Activated naive CD8-positive, alpha-beta T cell treated with anti-CD3 and anti-CD28 coated beads, Interleukin-2, amount 50 U/mL, for 24 hours (primary cell): Measurements from ENCODE around the gene TPCN2.

Source experiments
- ATAC-seq: fragments of 150-1000 bp; cut with Tn5 transposase; one replicate; pipeline ENCODE4 v1.10.0; 2021
- DNase-seq: peaks from one replicate; pipeline ENCODE4 v3.0.0; 2021
- H3K27ac Mint-ChIP-seq: one replicate; pipeline ENCODE4 v1.8.0; 2021; ENCODE audit warnings: mild to moderate bottlenecking, mixed read lengths
- H3K27me3 Mint-ChIP-seq: one replicate; pipeline ENCODE4 v1.8.0; 2021; ENCODE audit warnings: mixed read lengths
- H3K36me3 Mint-ChIP-seq: one replicate; pipeline ENCODE4 v1.8.0; 2021; ENCODE audit warnings: low read depth, mixed read lengths
- H3K4me1 Mint-ChIP-seq: one replicate; pipeline ENCODE4 v1.8.0; 2021; ENCODE audit warnings: mixed read lengths
- H3K4me3 Mint-ChIP-seq: one replicate; pipeline ENCODE4 v1.8.0; 2021; ENCODE audit warnings: mild to moderate bottlenecking, moderate library complexity, mixed read lengths
- H3K9me3 Mint-ChIP-seq: one replicate; pipeline ENCODE4 v1.8.0; 2021; ENCODE audit warnings: mixed read lengths

TPCN2 gene

DNA sequence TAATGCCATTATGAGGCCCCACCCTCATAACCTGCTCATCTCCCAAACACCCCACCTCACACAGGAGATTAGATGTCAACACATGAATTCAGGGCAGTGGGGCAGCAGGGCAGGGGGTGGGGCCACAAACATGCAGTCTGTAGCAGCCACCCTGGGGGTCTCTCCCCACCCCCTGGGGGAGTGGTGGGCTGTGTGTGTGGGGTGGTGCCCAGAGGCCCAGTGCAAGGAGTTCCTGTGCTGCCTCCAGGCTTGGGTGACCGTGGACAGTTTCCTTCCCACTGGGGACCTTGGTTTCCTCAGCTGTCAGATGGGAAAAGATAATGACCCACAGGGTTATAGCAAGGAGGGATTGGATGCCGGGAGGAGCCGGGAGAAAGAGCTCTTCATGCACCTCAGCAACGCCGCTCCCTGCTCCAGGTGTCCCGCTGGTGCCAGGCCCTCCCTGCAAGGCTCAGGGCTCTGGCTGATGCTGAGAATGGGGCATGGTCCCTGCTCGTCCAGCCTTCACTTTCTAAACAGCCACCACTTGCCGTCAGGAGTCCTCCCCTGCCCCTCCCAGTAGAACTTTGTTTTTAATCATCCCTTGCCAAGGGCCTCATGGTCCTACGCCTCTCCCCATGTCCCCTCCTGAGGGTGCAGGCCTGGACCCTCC, 33.7 kb upstream of the TPCN2 start:
- no peak overlapping the region for H3K4me3 Mint-ChIP-seq
- no peaks in the 10 kb centered on the region for H3K36me3 Mint-ChIP-seq
- no peak overlapping the region for H3K27ac Mint-ChIP-seq
- no peak for DNase-seq
- peaks cover 2% of the 10 kb centered on the region for H3K4me1 Mint-ChIP-seq
- H3K27me3 Mint-ChIP-seq = peaks cover 27% of the 10 kb centered on the region
- no peak for ATAC-seq
- H3K9me3 Mint-ChIP-seq = no peaks in the 10 kb centered on the region

- H3K4me3 Mint-ChIP-seq = no peak overlapping the region
- H3K4me1 Mint-ChIP-seq = no peaks in the 10 kb centered on the region
- H3K27ac Mint-ChIP-seq = no peak overlapping the region
- DNase-seq (no peak), ATAC-seq (no peak)
- H3K36me3 Mint-ChIP-seq = no peaks in the 10 kb centered on the region
- H3K9me3 Mint-ChIP-seq = no peaks in the 10 kb centered on the region
- H3K27me3 Mint-ChIP-seq = peaks cover 12% of the 10 kb centered on the region
Measured at GRCh38 chr11:69017951-69018350, 30.8 kb upstream of the TPCN2 start.

DNA sequence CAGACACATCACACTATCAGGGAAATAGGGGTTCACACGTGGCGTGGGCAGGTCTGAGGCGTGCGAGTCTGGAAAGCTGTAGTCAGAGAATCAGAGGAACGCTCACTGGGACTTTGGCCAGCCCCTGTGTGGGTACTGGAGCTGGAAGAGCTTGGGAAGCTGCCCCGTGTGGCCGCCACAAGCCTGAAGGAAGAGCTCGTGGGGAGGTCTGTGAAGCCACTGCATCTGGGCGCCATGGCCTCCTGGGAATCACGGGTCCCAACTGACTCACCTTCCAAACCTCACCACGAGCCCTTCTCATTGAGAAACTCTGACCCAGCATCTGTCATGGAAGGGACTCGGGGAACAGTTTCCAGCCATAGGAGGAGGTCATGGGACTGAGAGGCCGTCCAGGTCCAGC, 29.8 kb upstream of the TPCN2 start:
- no peak for ATAC-seq
- H3K4me3 Mint-ChIP-seq = no peak overlapping the region
- no peak overlapping the region for H3K27ac Mint-ChIP-seq
- H3K4me1 Mint-ChIP-seq = no peaks in the 10 kb centered on the region
- no peak for DNase-seq
- H3K27me3 Mint-ChIP-seq = peaks cover 9% of the 10 kb centered on the region
- no peaks in the 10 kb centered on the region for H3K36me3 Mint-ChIP-seq
- H3K9me3 Mint-ChIP-seq = no peaks in the 10 kb centered on the region

GRCh38 chr11:69022260-69022659, 26.5 kb upstream of the TPCN2 start:
- H3K27me3 Mint-ChIP-seq = peaks cover 2% of the 10 kb centered on the region
- no peaks in the 10 kb centered on the region for H3K4me1 Mint-ChIP-seq
- H3K9me3 Mint-ChIP-seq = no peaks in the 10 kb centered on the region
- H3K27ac Mint-ChIP-seq = no peak overlapping the region
- ATAC-seq (no peak), DNase-seq (no peak)
- no peaks in the 10 kb centered on the region for H3K36me3 Mint-ChIP-seq
- H3K4me3 Mint-ChIP-seq = no peak overlapping the region

- no peak overlapping the region for H3K4me3 Mint-ChIP-seq
- no peak for DNase-seq
Measured at GRCh38 chr11:69024509-69024908, 24.2 kb upstream of the TPCN2 start.

DNA sequence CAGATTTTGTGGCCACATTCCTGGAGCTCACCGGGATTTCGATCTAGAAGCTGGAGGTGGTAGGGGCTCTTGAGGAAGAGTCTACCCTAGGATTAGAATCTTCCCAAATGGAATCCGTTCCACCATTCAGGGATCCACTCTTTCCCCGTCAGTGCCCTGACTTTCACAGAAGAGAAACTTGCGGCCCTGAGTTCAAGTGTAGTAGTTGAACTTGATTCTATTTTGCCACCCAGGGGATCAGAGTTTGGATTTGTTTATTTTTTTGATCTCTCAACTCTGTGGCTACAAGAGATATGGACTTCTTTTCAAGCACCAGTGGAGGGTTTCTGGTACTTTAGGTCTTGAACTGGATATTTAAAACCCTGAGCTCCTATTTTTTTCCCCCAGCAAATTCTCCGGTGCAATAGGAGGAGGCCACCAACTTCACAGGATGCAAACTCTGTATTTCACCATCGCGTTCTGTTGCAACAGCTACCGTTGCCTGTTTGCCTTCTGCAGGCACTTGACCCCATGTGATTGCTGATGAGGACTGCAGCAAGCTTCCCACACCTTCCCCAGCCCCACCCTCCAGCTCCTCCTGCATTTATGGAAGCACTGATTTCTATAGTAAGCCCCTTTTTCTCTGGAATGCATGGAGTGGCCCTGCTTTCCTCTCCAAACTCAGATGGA, 20.9 kb upstream of the TPCN2 start:
- DNase-seq (no peak), ATAC-seq (no peak)
- no peaks in the 10 kb centered on the region for H3K36me3 Mint-ChIP-seq
- peaks cover 3% of the 10 kb centered on the region for H3K27me3 Mint-ChIP-seq
- H3K9me3 Mint-ChIP-seq = no peaks in the 10 kb centered on the region
- H3K4me3 Mint-ChIP-seq = no peak overlapping the region
- no peaks in the 10 kb centered on the region for H3K4me1 Mint-ChIP-seq
- H3K27ac Mint-ChIP-seq = no peak overlapping the region

More at GRCh38 chr11:69024509-69024908, 24.2 kb upstream of the TPCN2 start:
- Mint-ChIP-seq H3K9me3 (no peaks in the 10 kb centered on the region), H3K27me3 (no peaks in the 10 kb centered on the region), H3K4me1 (no peaks in the 10 kb centered on the region), H3K36me3 (no peaks in the 10 kb centered on the region), H3K27ac (no peak overlapping the region)
- no peak for ATAC-seq

DNA sequence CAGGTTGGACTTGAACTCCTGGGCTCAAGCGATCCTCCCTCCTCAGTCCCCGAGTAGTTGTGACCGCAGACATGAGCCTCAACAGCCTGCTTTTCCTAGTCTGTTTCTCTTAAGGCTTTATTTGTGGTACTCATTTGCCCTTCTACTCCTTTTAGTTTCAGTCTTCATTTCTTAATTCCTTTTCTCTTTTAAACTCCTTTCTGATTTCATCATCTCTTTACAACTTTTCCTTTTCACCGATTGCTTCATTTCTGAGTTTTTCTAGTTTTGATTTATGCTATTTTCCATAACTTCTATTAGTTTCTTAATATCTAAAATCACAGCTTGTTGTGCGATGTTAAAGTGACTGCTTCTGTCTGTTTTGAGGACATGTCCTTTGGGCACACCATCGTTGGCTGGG, 18.4 kb upstream of the TPCN2 start:
- no peak for DNase-seq
- Mint-ChIP-seq H3K9me3 (no peaks in the 10 kb centered on the region), H3K27me3 (peaks cover 6% of the 10 kb centered on the region), H3K4me3 (no peak overlapping the region), H3K4me1 (no peaks in the 10 kb centered on the region), H3K36me3 (no peaks in the 10 kb centered on the region), H3K27ac (no peak overlapping the region)
- ATAC-seq = no peak

GRCh38 chr11:69032833-69033232, 15.9 kb upstream of the TPCN2 start:
- H3K36me3 Mint-ChIP-seq = no peaks in the 10 kb centered on the region
- H3K4me1 Mint-ChIP-seq = no peaks in the 10 kb centered on the region
- peaks cover 11% of the 10 kb centered on the region for H3K27me3 Mint-ChIP-seq
- no peak overlapping the region for H3K27ac Mint-ChIP-seq
- no peak overlapping the region for H3K4me3 Mint-ChIP-seq
- H3K9me3 Mint-ChIP-seq = no peaks in the 10 kb centered on the region
- DNase-seq = no peak
- ATAC-seq = no peak

GRCh38 chr11:69033431-69033830, 15.3 kb upstream of the TPCN2 start:
- Mint-ChIP-seq H3K9me3 (no peaks in the 10 kb centered on the region), H3K27ac (no peak overlapping the region), H3K27me3 (peaks cover 11% of the 10 kb centered on the region), H3K4me1 (no peaks in the 10 kb centered on the region), H3K36me3 (no peaks in the 10 kb centered on the region), H3K4me3 (no peak overlapping the region)
- ATAC-seq = no peak
- DNase-seq = no peak

DNA sequence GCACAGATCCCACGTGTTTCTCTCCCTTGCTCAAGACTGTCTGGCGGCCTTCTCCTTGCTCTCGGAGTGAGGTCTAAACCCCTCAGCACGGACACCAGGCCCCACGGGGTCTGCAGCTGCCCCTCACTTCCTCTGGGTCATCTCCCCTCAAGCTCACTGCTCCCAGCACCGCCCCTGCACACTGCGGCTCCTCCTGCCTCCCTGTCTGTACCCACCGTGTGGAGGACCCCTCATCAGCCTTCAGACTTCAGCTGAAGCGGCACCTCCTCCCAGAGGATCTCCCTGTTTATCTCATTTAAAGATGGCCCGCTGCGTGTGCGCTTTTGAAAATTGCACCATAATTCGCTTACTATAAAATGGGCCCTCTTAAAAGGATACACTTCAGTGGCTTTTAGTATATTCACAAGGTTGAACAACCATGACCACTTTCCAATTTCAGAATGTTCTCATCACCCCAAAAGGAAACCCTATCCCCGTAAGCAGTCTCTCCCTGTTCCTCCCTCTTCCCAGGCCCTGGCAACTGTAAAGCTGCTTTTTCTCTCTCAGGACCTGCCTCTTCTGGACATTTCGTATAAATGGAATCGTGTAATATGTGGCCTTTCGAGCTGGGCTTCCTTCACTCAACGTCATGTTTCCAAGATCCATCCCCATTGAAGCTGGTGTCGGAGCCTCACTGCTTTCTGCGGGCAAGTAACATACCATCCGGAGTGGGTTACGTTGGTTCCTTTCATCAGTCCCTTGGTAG, 14.4 kb upstream of the TPCN2 start:
- Mint-ChIP-seq H3K4me1 (no peaks in the 10 kb centered on the region), H3K9me3 (no peaks in the 10 kb centered on the region), H3K36me3 (no peaks in the 10 kb centered on the region), H3K27me3 (peaks cover 11% of the 10 kb centered on the region), H3K27ac (no peak overlapping the region), H3K4me3 (no peak overlapping the region)
- ATAC-seq (no peak), DNase-seq (no peak)

- Mint-ChIP-seq H3K36me3 (no peaks in the 10 kb centered on the region), H3K4me3 (no peak overlapping the region), H3K4me1 (peaks cover 7% of the 10 kb centered on the region), H3K27ac (no peak overlapping the region), H3K27me3 (peaks cover 8% of the 10 kb centered on the region), H3K9me3 (no peaks in the 10 kb centered on the region)
- DNase-seq (no peak), ATAC-seq (no peak)
Measured at GRCh38 chr11:69035150-69035945, 13.4 kb upstream of the TPCN2 start.

- DNase-seq (no peak), ATAC-seq (no peak)
- no peaks in the 10 kb centered on the region for H3K36me3 Mint-ChIP-seq
- H3K4me3 Mint-ChIP-seq = no peak overlapping the region
- H3K27me3 Mint-ChIP-seq = peaks cover 8% of the 10 kb centered on the region
- H3K4me1 Mint-ChIP-seq = peaks cover 13% of the 10 kb centered on the region
- H3K27ac Mint-ChIP-seq = no peak overlapping the region
- no peaks in the 10 kb centered on the region for H3K9me3 Mint-ChIP-seq
Measured at GRCh38 chr11:69035946-69036340, 12.8 kb upstream of the TPCN2 start.

- no peak overlapping the region for H3K4me3 Mint-ChIP-seq
- no peaks in the 10 kb centered on the region for H3K36me3 Mint-ChIP-seq
- no peak overlapping the region for H3K27ac Mint-ChIP-seq
- peaks cover 8% of the 10 kb centered on the region for H3K27me3 Mint-ChIP-seq
- no peak for DNase-seq
- no peaks in the 10 kb centered on the region for H3K9me3 Mint-ChIP-seq
- peaks cover 20% of the 10 kb centered on the region for H3K4me1 Mint-ChIP-seq
- no peak for ATAC-seq
Measured at GRCh38 chr11:69037074-69037473, 11.7 kb upstream of the TPCN2 start.

- Mint-ChIP-seq H3K36me3 (no peaks in the 10 kb centered on the region), H3K27me3 (peaks cover 8% of the 10 kb centered on the region), H3K9me3 (no peaks in the 10 kb centered on the region), H3K27ac (no peak overlapping the region), H3K4me3 (no peak overlapping the region), H3K4me1 (peaks cover 20% of the 10 kb centered on the region)
- ATAC-seq = no peak
- DNase-seq = no peak
Measured at GRCh38 chr11:69037544-69037943, 11.2 kb upstream of the TPCN2 start.
